GM12865 (cell line): ENCODE data around the gene RNF2.
"Not testable (repeated sequence)": the region's sequence is repeated elsewhere in the genome, so short reads cannot be mapped to it uniquely, and the experiment has no call there.

Source experiments
- DNase-seq: peaks from one replicate; pipeline ENCODE4 v3.0.0; 2010; ENCODE audit warnings: low read depth
- H3K4me3 ChIP-seq: 2 replicates; pipeline ENCODE4 v1.5.1; 2011; ENCODE audit warnings: mild to moderate bottlenecking, low read depth, low read length, control low read depth
- TF ChIP-seq, protein P1 (sequence below): IDR thresholded peaks from 2 replicates; pipeline ENCODE4 v1.5.1; 2011; ENCODE audit warnings: low read length, control low read depth, low read depth, inconsistent platforms; ENCODE audit not compliant: insufficient read depth; ENCODE audit errors: missing control alignments

Gene RNF2

DNA sequence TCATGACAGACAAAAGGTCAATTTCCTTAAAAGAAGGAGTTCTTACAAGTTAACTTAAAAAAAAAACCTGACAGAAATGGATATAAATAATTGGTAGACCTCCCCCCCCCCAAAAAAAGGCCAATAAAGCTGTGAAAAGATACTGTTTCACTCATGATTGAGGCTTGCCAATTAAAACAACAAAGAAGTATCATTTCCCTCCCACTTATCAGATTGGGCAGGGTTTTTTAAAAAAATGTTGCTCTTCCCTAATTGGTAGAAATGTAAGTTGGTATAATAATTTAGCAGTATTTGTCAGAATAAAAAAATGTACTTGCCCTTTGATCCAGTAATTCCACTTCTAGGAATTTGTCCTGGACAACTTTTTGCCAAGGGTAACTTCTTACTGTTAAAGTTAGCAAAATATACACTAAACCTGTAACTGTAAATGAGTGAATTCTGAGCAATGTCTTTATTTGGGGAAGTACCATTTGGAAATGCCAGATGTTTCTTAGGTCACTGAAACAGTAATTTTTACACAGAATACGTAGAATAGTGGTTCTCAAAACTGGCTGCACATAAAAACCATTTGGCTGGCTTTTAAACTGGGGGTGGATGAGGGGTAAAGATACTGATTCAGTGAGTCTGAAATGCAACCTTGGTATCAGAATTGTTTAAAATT, 17.5 kb downstream of the RNF2 start:
- DNase-seq, result no peak
- TF ChIP-seq, protein P1, sequence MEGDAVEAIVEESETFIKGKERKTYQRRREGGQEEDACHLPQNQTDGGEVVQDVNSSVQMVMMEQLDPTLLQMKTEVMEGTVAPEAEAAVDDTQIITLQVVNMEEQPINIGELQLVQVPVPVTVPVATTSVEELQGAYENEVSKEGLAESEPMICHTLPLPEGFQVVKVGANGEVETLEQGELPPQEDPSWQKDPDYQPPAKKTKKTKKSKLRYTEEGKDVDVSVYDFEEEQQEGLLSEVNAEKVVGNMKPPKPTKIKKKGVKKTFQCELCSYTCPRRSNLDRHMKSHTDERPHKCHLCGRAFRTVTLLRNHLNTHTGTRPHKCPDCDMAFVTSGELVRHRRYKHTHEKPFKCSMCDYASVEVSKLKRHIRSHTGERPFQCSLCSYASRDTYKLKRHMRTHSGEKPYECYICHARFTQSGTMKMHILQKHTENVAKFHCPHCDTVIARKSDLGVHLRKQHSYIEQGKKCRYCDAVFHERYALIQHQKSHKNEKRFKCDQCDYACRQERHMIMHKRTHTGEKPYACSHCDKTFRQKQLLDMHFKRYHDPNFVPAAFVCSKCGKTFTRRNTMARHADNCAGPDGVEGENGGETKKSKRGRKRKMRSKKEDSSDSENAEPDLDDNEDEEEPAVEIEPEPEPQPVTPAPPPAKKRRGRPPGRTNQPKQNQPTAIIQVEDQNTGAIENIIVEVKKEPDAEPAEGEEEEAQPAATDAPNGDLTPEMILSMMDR, result no peak
- no peak overlapping the region for H3K4me3 ChIP-seq

GRCh38 chr1:185063719-185064118, 18.4 kb downstream of the RNF2 start:
- DNase-seq, result no peak
- TF ChIP-seq, protein P1, result no peak
- no peak overlapping the region for H3K4me3 ChIP-seq

DNA sequence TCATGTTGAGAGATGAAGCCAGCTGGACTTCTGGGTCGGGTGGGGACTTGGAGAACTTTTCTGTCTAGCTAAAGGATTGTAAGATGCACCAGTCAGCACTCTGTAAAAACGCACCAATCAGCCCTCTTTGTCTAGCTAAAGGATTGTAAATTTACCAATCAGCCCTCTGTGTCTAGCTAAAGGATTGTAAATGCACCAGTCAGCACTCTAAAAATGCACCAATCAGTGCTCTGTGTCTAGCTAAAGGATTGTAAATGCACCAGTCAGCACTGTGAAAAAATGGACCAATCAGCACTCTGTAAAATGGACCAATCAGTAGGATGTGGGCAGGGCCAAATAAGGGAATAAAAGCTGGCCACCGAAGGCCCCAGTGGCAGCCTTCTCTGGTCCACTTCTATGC, 19.6 kb downstream of the RNF2 start:
- not testable (repeated sequence) for H3K4me3 ChIP-seq, DNase-seq

DNA sequence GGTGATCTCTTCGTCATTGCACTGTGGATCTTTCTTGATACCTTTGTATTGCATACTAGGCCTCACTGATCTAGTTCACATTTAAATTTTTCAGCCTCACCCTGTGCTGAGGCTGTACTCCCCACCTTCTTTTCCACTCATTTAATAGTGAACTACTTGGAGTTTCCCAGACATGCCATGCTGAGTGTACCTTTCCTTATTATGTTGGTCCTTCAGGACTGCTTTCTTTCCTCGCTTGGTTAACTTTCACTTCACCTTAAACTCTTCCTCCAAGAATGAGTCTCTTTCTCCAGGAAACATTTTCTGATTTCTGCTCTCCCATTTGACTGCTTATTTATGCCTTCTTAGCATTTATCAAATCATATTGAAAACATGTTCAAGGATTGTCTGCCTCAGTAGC, 20.8 kb downstream of the RNF2 start:
- no peak overlapping the region for H3K4me3 ChIP-seq
- no peak for DNase-seq
- TF ChIP-seq, protein P1, result no peak

GRCh38 chr1:185068341-185068740, 23.0 kb downstream of the RNF2 start:
- TF ChIP-seq, protein P1, result no peak
- DNase-seq, result no peak
- no peak overlapping the region for H3K4me3 ChIP-seq

DNA sequence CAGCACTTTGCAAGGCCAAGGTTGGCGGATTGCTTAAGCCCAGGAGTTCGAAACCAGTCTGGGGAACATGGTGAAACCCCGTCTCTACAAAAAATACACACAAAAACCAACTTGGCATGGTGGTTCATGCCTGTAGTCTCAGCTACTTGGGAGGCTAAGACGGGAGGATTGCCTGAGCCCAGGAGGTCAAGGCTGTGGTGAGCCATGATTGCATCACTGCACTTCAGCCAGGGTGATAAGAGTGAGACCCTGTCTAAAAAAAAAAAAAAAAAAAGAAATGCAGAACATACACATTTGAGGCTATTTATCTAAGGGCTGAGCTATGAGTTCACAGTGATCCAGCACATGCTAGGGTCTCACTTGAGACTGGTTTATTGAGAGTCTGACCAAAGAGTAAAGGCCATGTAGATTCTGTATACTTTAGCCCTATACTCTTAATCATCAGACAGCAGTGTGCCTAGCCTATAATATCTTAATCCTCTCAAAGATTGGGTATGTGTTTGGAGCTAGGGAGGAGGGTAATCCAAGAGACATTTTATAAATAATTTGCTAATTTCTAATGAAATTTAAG, 23.9 kb downstream of the RNF2 start:
- TF ChIP-seq, protein P1, result no peak
- no peak for DNase-seq
- no peak overlapping the region for H3K4me3 ChIP-seq

DNA sequence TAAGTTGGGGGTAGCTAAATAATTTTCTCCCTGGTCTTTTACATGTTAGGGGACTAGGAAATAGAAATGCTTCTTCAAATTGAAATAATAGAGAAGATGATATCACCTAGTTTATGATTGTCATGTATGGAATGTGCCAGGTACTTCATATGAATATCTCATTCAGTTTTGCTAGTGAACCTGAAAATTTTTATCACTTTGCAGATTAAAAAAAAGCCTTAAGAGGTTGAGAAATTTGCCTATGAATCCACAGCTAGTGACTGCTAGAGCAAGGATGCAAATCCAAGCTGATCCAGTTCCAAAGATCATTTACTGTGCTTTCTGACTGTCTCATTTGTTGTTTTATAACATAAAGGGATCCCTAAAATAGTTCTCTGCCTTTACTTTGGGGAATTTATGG, 24.7 kb downstream of the RNF2 start:
- TF ChIP-seq, protein P1, result no peak
- no peak overlapping the region for H3K4me3 ChIP-seq
- DNase-seq, result no peak
